HG02678 (cell line): ENCODE measurements around the gene MRPL42.
"Not testable (repeated sequence)": the region's sequence is repeated elsewhere in the genome, so short reads cannot be mapped to it uniquely, and the experiment has no call there.

ENCODE experiments used
- ATAC-seq: cut with Tn5 transposase; IDR thresholded peaks from one replicate; pipeline ENCODE4 v1.9.1; 2021; ENCODE audit warnings: mild to moderate bottlenecking, moderate library complexity; ENCODE audit not compliant: unreplicated experiment

Gene MRPL42

DNA sequence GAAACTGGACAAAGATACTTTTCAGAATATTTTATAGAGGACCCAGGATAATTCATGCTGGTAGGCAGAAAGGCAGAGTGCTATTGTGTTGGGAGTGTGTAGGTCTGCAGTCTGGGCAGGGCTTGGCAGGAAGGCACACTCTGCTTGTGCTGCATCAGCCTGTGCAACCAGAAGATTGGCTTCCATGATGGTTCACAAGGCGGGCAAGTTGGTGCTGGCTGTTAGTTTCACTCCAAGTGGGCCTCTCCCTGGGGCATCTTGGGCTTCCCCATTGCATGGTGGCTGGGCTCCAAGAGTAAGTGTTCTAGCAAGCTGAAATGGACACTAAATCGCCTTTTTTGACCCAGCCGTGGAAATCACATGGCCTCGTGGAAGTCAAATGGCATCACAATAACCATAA is 23.7 kb upstream of the MRPL42 start:
- ATAC-seq = no peak

DNA sequence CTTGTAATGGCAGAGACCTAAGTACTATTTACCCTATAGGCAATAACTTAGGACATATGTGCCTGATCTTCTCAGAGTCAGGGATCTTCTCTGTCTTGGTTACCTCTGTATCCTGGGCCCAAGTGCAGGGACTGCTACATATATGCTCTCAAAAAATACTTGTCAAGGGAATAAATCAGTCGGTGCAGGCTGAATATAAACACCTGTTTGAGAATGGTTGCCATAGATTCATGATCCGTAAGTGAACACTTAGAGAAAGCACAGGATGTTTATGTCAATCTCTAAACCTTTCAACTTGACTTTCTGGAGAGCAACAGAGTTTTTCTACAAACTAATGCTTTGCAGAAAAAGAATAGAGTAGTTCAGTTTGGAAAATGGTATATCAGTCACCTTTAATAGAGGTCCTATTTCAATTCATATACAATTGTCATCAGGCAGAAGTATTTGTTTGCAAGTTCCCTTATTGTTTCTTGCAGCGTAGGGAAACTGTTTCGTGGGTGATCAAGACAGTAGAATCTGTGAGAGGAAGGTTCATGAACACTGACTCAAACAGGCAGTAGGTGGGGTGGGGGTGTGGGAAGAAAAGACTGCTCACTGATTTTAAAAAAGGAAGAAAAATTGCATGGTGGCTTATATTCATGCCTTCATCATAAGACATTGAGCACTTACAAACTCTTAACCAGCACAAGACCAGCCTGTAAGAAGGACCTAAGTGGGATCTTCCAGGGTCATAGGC is 19.6 kb upstream of the MRPL42 start:
- ATAC-seq = no peak

- ATAC-seq = no peak
These were observed 18.5 kb upstream of the MRPL42 start for GRCh38 chr12:93448796-93449195.

GRCh38 chr12:93449277-93449676 is 18.0 kb upstream of the MRPL42 start:
- ATAC-seq = peak; percentile 88

GRCh38 chr12:93451423-93452158 is 15.7 kb upstream of the MRPL42 start:
- no peak for ATAC-seq

GRCh38 chr12:93453633-93454032 is 13.7 kb upstream of the MRPL42 start:
- ATAC-seq = no peak

GRCh38 chr12:93456077-93456476 is 11.2 kb upstream of the MRPL42 start:
- ATAC-seq = no peak

GRCh38 chr12:93459097-93459496 is 8.2 kb upstream of the MRPL42 start:
- no peak for ATAC-seq

- no peak for ATAC-seq
These were observed 7.3 kb upstream of the MRPL42 start for GRCh38 chr12:93460003-93460402.

- ATAC-seq = no peak
These were observed 6.4 kb upstream of the MRPL42 start for GRCh38 chr12:93460902-93461301.

- no peak for ATAC-seq
These were observed 5.8 kb upstream of the MRPL42 start for GRCh38 chr12:93461503-93461902.

DNA sequence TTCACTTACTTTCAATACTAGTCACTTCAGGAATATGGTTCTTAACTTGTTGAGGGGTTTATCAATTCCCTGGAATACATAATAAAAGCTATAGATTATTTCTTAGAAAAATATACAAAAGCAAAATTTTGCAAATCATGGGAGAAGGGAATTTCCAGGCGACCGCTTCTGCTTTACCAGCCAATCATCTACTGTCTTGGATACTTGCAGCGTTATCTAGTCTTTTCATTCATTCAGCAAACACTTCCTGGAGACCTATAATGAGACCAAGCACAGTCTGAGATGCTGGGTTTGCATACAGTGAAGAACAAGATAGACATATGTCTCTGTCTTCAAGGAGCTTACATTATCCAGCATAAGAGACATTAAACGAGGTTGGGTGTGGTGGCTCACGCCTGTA is 1.5 kb upstream of the MRPL42 start:
- ATAC-seq = no peak

DNA sequence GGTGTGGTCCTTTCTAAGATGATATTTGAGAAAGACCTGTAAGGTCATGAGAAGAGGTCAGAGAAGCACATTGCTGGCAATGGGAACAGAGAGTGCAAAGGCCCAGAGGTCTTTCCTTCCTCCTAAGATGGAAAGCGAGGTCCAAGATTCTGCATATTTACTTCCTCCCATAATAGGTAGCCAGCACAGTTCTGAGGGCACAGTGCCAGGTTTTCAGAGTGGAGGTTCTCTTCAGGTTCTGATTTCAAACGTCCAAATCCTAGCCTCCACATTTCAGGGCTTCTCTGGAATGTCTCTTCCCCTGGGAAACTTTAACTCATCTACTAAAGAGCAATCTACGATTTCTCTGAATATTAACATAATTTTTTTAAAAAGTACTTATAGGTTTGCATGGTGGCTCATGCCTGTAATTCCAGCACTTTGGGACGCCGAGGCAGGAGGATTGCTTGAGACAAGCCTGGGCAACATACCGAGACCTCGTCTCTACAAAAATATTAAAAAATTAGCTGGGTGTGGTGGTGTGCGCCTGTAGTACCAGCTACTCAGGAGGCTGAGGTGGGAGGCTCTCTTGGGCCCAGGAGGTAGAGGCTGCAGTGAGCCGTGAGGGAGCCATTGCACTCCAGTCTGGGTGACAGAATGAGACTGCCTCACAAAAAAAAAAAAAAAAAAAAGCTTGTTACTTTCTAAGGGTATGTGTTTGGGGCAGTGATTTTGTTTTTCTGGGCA is 526 bp upstream of the MRPL42 start:
- no peak for ATAC-seq

DNA sequence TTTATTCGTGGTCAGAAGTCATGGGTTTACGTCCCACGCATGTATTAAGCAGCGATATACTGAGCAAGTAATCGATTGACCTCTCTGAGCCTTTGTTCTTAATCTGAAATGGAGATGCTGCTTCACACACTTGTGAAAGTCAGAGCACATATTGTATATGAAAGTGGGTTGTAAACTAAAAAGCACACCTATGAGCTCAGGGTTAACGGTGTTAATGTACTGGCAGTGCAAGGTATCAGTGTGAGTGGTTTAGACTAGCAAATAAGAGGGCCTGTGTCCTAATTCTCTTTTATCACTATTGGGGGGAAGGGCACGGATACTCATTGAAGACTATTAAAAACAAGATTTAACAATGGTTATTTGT is 676 bp downstream of the MRPL42 start:
- peak; percentile 12 for ATAC-seq

GRCh38 chr12:93469386-93469785 is 2.1 kb downstream of the MRPL42 start:
- ATAC-seq = no peak

- no peak for ATAC-seq
These were observed 9.2 kb downstream of the MRPL42 start for GRCh38 chr12:93476555-93476954.

- no peak for ATAC-seq
These were observed 15.4 kb downstream of the MRPL42 start for GRCh38 chr12:93482721-93483120.

- no peak for ATAC-seq
These were observed 16.0 kb downstream of the MRPL42 start for GRCh38 chr12:93483151-93483807.

DNA sequence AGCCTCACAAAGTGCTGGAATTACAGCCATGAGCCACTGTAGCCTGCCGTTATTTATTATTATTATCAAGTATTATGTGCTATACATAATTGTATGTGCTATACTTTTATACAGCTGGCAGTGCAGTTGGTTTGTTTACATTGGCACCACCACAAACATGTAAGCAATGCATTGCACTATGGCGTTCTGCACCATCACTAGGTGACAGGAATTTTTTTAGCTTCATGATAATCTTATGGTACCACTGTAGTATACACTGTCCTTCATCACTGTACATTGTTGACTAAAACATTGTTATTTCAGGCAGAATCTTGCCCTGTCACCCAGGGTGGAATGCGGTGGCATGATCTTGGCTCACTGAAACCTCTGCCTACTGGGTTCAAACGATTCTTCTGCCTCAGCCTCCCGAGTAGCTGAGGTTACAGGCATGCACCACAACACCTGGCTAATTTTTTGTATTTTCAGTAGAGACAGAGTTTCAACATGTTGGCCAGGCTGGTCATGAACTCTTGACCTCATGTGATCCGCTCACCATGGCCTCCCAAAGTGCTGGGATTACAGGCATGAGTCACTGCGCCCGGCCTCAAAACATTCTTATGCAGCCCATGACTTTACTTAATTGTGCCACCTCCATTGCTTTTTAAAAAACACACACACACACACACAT is 17.1 kb downstream of the MRPL42 start:
- ATAC-seq = no peak

DNA sequence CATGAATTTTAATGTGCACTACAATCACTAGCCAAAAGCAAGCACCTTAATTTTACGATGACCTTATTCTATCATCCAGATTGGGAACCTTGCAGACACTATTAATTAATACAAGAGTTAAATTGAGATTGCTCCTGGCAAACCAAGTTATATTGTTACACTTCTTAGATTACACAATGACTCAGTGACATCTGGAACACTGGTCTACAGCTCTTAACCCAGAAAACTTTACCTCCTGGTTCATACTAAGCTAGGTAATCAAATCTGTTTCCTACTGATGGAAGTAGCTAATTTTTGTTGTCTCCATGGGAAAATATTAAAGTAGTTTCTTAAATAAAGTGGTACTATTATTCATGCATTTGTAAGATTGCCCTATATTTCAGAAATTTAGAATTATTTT is 25.5 kb downstream of the MRPL42 start:
- not testable (repeated sequence) for ATAC-seq

- no peak for ATAC-seq
These were observed 26.8 kb downstream of the MRPL42 start for GRCh38 chr12:93494096-93494495.
